Measurements from ENCODE around the gene PSMC6.
"Not testable (repeated sequence)": the region's sequence is repeated elsewhere in the genome, so short reads cannot be mapped to it uniquely, and the experiment has no call there.

PSMC6 gene

DNA sequence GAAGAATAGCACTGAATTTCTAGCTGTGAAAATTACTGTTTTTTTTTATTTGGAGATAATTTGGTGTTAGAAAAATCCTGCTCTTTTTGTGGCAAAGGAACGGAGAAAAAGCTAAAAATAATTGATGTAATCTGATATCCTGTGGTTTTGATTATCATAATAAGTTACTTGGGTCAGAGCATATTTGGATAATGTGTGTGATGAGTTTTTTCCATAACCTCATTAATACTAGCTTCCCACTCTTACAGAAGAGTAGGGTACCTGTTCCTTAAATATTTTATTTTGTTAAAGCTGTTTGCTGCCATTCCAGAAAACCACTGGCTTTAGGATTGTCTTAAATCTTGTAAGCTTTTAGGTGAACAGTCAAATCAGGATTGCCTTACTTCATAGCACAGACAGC, 4.7 kb downstream of the PSMC6 start:
- FAIRE-seq = no peak

GRCh38 chr14:52716155-52716554, 9.2 kb downstream of the PSMC6 start:
- no peak for FAIRE-seq
- DNase-seq (ENCODE audit: insufficient read length, low spot score) = no peak

More for the DNA sequence above, 4.7 kb downstream of the PSMC6 start:
- DNase-seq (ENCODE audit: insufficient read length, low spot score) = no peak

- no peak for FAIRE-seq
Observed at GRCh38 chr14:52723514-52724359, 16.7 kb downstream of the PSMC6 start.

DNA sequence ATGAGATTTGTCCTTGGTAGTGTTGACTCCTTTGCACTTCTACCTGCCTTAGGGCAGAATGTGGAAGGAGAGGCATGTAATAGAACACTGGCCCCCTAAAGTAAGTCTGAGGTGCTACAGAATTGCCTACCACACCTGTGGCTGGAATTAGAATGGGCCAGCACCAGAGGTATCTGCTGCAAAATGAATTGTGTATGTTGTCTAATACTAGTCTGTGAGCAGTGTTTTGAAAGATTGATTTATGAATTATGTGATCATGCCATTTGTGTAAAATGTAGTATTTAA, 17.3 kb downstream of the PSMC6 start:
- DNase-seq (ENCODE audit: insufficient read length, low spot score) (no peak), FAIRE-seq (peak; percentile 8)

More at GRCh38 chr14:52723514-52724359, 16.7 kb downstream of the PSMC6 start:
- no peak for DNase-seq (ENCODE audit: insufficient read length, low spot score)

GRCh38 chr14:52727509-52727908, 20.5 kb downstream of the PSMC6 start:
- DNase-seq (ENCODE audit: insufficient read length, low spot score); FAIRE-seq: not testable (repeated sequence)

DNA sequence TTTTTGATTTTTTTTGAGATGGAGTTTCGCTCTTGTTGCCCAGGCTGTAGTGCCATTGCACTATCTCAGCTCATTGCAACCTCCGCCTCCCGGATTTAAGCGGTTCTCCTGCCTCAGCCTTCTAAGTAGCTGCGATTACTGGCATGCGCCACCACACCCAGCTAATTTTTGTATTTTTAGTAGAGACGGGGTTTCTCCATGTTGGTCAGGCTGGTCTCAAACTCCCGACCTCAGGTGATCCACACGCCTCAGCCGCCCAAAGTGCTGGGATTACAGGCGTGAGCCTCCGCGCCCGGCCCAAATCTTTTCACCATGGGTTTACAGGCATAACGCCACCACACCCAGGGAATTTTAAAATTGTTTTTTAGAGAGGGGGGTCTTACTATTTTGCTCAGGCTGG, 22.0 kb downstream of the PSMC6 start:
- not testable (repeated sequence) for FAIRE-seq; DNase-seq (ENCODE audit: insufficient read length, low spot score)

DNA sequence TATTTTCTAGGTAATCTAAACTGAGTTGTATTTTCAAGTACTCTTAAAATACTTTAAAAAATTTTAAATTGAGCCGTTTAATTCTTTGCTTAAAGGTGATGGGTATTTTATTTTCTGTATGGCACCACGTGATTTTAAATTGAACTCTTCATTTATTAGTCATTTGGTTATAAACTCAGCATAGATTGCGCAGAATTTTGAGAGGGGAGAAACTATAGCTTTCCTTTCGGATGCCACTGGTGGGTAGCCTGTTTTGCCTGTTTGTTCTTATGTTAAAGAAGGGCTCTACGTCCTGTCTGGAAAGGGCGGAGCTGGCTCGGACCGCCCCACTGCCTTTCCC, 22.6 kb downstream of the PSMC6 start:
- DNase-seq (ENCODE audit: insufficient read length, low spot score) (no peak), FAIRE-seq (no peak)

- DNase-seq (ENCODE audit: insufficient read length, low spot score) (peak; percentile 63), FAIRE-seq (peak; percentile 97)
Observed at GRCh38 chr14:52729925-52730708, 23.1 kb downstream of the PSMC6 start, which contains the start of gene STYX. Gene STYX, plus strand, starts transcription at chr14:52730166. Its CDS starts 309 bp downstream, at chr14:52730475.

- DNase-seq (ENCODE audit: insufficient read length, low spot score) = no peak
- FAIRE-seq = peak; percentile 65
Observed at GRCh38 chr14:52730709-52731111, 23.7 kb downstream of the PSMC6 start.

DNA sequence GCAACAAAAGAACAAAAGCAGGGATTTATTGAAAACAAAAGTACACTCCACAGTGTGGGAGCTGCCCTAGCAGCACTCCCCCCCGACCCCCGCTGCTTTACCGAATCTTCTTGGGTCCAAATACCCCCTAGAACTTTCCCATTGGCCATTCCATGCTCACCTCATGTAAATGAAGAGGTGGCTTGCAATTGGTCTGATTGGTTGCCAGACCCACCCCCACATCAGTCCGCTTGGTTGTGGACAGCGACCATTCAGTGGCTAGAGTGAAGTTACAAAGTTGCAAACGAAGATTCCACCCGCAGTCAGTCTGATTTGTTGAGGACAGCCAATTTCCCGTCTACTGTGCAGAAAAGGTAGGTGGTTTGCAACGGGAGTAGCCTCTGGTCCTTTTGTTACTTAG, 26.8 kb downstream of the PSMC6 start:
- FAIRE-seq (no peak), DNase-seq (ENCODE audit: insufficient read length, low spot score) (no peak)

GRCh38 chr14:52735921-52736489, 29.0 kb downstream of the PSMC6 start:
- DNase-seq (ENCODE audit: insufficient read length, low spot score) (no peak), FAIRE-seq (no peak)

- FAIRE-seq (no peak), DNase-seq (ENCODE audit: insufficient read length, low spot score) (no peak)
Observed at GRCh38 chr14:52738409-52738808, 31.4 kb downstream of the PSMC6 start.

GRCh38 chr14:52740751-52741150, 33.8 kb downstream of the PSMC6 start:
- DNase-seq (ENCODE audit: insufficient read length, low spot score) (no peak), FAIRE-seq (no peak)

DNA sequence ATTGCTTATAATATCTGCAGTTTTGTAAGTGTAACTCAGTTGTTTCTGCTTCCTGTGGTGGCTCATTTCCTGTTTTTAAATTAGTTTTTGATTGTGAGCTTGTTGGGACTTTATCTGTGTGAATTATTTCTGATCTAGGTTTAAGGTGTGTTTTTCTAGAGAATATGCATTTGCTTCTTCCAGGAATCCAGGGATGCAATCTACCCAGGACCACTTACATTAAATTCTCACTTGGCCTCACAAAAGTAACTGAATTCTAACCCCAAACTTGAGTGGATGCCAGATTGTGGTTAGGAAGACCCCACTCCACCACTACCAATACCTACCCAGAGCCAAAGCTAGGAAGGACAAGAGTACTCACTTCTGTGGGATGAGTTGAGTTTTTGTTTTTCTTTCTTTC, 34.9 kb downstream of the PSMC6 start:
- FAIRE-seq (no peak), DNase-seq (ENCODE audit: insufficient read length, low spot score) (no peak)

- FAIRE-seq (peak; percentile 14), DNase-seq (ENCODE audit: insufficient read length, low spot score) (no peak)
Observed at GRCh38 chr14:52748647-52749292, 41.8 kb downstream of the PSMC6 start.

DNA sequence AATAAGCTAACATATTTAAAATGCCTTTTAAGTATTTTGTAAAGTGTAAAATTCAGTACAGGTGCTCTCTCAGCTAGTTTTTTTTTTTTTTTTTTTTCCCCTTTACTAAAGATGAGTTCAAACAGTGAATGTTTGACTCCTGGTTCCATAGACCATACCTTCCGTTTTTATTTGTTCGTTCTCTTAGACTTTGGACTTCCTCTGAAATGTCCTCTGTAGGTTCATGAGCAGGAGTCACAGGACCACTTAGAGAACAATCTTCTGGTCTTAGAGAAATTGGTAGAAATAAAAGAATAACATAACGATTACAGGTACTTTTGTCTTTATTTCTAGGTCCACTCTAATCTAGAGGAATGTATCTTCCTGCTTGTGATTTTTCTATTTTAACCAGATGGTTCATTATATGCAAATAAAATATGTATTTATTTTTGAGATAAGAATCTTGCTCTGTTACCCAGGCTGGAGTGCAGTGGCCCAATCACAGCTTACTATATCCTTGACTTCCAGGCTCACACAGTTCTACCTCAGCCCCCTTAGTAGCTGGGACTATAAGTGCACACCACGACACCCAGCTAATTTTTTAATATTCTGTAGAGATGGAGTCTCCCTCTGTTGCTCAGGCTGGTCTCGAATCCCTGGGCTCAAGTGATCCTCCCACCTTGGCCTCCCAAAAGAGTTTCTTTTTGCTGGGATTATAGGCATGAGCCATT, 48.8 kb downstream of the PSMC6 start:
- no peak for FAIRE-seq

GRCh38 chr14:52759145-52759544, 52.1 kb downstream of the PSMC6 start:
- FAIRE-seq (no peak), DNase-seq (ENCODE audit: insufficient read length, low spot score) (no peak)

More for the DNA sequence above, 48.8 kb downstream of the PSMC6 start:
- DNase-seq (ENCODE audit: insufficient read length, low spot score) = no peak

- not testable (repeated sequence) for FAIRE-seq; DNase-seq (ENCODE audit: insufficient read length, low spot score)
Observed at GRCh38 chr14:52762923-52763322, 55.9 kb downstream of the PSMC6 start.

DNA sequence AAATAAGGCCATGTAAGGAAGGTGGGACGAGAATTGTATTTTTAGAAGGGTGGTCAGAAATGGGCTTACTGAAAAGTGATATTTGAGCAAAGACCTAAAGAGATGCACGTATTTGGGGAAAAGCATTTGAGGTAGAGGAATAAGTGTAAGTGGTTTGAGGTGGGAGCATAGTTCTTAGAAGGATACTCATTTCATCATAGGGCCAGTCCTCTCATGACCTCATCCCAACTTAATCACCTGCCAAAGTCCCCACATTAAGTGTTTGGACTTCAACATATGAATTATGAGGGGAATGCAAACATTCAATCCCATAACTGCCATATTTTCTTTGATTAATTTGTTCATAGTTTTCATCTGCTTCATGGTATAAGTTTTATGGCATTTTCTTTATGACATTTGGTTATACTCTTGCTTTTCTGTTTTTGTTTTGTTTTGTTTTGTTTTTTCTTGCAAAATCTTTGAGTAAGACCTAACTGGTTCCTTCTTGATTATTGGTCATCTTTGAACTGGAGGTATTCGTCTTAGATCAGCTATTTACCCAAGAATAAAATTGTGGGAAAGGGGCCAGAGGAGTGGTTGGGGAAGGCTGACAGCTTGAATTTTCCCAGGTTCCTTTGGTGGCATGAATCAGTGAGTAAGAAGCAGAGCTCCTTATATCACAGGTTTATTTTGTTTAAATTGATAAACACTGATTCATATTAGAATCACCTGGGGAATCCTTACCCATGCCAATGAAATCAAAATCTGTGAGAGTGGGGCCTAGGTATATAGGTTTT, 60.2 kb downstream of the PSMC6 start:
- no peak for DNase-seq (ENCODE audit: insufficient read length, low spot score)
- no peak for FAIRE-seq

GRCh38 chr14:52769887-52770286, 62.9 kb downstream of the PSMC6 start:
- FAIRE-seq = no peak
- DNase-seq (ENCODE audit: insufficient read length, low spot score) = no peak
